ENCODE measurements around the gene BHLHE41.

BHLHE41 gene

DNA sequence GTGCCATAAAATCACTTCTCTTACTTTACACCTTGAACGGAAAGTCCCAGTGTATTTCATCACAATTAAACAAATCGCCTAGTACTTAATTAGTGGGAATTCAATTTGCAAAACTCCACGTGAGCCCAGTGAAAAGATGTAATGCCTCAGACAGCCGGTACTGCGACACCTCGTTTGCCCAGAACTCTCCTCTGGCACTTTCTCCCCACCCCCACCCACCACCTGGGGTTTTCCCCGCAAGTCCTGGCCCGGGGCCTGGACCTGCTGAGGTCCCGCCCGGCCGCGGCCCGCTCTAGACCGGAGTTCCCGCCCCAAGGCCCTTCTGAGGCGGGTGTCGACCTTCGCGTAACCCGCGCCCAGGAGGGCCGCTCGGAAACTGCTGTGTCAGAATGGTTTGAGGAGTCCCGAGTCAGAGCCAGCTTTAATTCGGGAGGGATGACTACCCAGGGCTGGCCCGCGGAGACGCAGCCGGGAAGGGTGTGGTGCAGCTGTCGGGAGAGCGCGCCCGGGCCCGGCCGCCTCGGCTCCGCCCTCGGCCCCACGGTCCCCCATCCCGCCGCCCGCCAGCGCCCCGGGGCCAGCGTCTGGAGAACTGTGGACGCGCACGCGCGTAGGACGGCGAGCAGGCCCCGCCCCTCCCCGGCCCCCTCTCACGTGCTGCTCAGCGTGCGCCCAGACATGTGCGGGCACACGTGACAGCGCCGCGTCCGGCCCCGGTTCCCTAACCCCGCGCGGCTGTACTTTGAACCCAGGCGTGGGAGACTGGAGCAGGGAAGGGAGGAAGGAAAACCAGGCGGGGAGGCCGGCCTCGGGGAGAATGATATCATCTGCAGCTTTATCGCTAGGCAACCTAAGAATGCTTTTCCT, 10.8 kb downstream of the BHLHE41 start:
- peak; percentile 95 for DNase-seq (ENCODE audit: low spot score)

DNA sequence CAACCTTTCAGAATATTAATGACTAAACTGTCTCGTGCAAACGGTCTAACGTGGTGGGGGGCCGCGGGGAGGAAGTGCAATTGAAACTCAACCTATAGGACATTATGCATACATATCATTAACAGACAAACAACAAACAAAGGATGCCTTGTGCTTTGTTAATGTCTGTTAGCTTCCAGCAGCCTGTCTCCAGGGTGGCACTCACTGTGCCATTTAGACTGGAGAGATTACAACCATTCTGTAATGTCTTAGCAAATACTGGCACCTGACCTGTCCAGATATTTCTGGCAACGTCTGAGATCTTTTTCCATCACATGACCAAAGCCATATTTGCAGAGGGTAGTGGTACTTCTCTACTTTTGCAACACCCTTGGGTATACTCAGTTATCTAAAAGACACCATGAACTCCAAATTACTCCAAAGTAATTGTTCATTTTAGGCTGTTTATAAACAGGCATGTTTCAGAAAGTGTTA, 11.6 kb downstream of the BHLHE41 start:
- DNase-seq (ENCODE audit: low spot score): no peak

DNA sequence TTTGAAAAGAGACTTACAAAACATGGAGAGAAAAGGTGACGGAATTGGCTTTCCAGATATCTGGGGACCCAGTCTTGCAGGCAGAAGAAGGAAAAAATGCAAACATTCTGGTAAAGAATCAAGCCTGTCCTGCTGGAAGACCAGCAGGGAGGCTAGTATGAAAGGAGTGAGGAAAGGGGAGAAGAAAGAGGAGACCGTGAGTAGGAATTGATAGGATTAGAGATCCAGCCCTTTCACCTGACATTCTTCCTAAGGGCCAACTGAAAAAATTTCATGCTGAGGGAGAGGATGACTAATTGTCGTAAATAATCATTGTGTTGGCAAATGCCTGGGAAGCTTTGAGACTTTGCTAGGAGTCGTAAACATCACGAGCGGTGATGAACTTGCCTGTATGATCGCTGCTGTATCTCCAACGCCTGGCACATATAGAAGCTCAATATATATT, 12.1 kb downstream of the BHLHE41 start:
- no peak for DNase-seq (ENCODE audit: low spot score)

- no peak for DNase-seq (ENCODE audit: low spot score)
Measured at GRCh38 chr12:26112232-26112631, 12.6 kb downstream of the BHLHE41 start.

DNA sequence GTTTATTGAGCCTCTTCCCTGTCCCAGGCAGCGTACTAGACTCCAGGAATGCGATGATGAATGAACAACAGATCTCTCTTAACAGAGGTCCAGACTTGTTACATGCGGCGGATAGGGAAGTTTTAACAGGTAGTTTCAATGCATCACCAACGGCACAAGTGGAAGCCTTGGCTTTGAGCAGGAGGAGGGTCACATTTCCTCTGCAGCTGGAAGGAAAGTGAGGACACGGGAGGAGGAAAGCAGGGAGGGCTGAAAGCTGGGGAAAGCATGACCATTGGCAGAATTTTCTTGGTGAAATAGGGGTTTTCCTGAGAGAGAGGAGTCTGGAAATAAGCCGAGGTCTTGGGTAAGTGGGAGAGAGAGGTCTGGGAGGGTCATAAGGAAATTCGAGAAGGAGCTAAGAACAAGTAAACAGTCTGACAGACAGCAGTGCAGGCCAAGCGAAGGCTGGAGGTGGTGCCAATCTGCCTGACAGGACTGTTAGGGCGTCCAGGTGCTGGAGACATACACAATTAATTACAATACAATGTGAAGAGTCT, 15.4 kb downstream of the BHLHE41 start:
- DNase-seq (ENCODE audit: low spot score): no peak

- DNase-seq (ENCODE audit: low spot score): no peak
Measured at GRCh38 chr12:26108915-26109314, 15.9 kb downstream of the BHLHE41 start.

- no peak for DNase-seq (ENCODE audit: low spot score)
Measured at GRCh38 chr12:26106347-26106746, 18.5 kb downstream of the BHLHE41 start.

DNA sequence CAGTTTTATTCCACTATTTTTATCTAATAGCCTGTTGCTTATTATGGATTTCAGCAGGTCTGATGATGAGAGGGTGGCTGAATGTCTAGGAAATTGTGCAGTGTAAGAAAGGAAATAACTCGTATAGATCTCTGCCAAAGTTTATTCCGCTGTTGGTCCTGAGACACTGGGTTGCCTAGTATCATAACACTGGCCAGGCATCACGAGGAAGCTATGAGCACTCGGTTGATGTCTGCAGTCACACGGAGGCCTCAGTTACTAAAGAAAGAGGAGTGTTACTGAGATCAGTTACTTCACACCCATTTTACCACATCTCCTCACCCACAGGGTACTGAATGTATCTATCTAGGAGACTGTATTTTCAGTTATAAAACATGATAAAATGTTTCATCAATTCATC, 21.9 kb downstream of the BHLHE41 start:
- DNase-seq (ENCODE audit: low spot score): no peak

DNA sequence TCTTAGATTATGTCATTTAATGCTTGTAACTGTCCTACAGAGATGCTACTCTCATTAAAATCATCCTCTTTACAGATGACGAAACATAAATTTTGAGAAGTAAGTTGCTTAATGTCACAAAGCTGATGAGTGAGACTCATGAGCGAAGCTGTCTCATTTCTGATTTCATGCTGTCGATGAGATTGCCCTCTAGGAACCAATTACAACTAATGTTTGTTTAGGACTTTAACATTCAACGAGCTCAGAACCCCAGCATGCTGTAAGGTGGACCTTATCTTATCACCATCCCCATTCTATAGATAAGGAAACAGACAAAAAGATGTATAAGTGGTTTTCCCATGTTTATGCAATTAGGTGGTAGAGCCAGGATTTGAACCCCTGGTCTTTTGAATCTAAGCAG, 23.1 kb downstream of the BHLHE41 start:
- DNase-seq (ENCODE audit: low spot score): no peak

DNA sequence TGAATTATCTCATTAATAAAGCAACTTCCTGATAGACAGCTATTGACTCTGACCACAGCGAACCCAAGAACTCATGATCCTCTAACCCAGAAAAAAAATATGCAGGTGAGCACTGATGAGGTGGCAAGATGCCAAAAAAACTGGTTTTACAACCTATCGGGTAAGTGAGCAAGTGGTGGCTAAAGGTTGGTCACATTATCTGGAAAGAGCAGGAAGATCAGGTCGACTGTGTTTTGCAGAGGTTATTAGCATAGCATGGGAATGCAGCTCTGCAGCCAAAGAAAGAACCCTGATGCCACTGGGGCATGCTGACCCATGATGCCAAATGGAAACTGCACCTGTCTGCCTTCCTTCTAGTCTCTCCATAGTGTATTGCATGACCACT, 23.5 kb downstream of the BHLHE41 start:
- DNase-seq (ENCODE audit: low spot score): peak; percentile 81

- no peak for DNase-seq (ENCODE audit: low spot score)
Measured at GRCh38 chr12:26100666-26101349, 24.0 kb downstream of the BHLHE41 start.

GRCh38 chr12:26097046-26097878, 27.6 kb downstream of the BHLHE41 start:
- DNase-seq (ENCODE audit: low spot score): peak; percentile 81

DNA sequence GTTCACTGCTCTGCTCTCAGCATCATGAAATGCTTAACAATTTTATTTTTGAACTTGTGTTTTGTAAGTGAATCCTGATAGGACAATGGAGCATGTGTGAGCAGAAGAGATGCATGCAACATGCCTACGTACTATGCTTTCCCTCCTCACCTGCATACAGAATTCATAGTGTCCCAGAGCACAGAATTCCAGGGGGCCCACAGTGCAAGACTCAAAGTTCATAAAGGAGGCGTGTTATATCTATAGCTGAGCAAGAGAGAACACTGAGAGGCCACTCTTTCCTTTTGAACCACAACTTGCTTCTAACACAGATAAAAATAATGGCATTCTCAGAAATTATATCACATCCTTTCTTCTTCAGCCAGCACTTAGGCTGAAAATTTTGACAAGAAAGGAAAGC, 28.8 kb downstream of the BHLHE41 start:
- DNase-seq (ENCODE audit: low spot score): no peak

DNA sequence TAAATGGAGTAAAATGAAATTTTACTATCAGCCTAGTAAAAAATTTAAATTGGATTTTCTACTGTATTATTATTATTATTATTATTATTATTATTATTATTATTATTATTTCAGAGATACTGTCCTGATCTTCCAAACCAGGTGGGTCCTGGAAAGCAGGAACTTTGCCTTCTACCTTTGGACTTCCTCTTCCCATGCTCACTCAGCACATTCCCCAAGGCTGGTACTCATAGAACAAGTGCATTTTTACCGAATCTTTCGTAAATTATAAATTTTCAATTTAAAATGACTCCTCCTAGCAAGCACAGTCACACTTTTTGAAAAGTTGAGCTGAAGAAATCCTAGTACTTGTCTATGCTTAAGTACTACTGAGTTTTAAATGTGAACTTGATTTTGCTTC, 29.7 kb downstream of the BHLHE41 start:
- no peak for DNase-seq (ENCODE audit: low spot score)

- DNase-seq (ENCODE audit: low spot score): no peak
Measured at GRCh38 chr12:26092346-26093105, 32.3 kb downstream of the BHLHE41 start.

- DNase-seq (ENCODE audit: low spot score): no peak
Measured at GRCh38 chr12:26091822-26092221, 33.0 kb downstream of the BHLHE41 start.

DNA sequence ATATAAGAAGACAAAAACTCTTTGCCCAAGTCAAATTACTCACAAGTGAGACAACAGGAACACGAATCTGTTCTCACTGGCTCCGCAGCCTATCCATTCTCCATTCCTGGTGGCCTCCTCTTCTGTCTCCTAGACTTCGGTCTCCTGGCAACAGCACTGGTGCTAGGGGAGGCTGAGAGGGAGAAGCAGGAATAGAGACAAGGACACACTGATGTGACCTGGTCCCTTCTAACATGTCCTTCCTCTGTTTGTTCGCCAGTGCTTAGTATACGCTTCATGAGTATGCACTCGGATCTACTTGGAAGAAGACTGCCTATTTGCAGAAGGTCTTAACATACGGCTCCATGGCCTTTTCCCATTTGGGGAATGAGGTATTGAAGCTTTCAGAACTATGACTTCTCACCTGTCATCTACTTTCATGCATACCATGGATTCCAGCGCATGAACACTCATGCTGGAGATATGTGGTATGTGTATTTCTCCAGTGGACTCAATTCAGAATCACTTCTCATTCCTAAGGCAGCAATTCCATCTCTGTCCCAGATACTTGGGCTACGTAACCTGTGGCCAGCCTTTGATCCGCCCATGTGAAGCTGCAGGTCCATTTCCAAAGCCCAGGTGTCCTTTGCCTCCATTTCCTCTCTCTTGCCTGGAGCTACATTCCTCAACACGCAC, 33.9 kb downstream of the BHLHE41 start:
- DNase-seq (ENCODE audit: low spot score): peak; percentile 92

DNA sequence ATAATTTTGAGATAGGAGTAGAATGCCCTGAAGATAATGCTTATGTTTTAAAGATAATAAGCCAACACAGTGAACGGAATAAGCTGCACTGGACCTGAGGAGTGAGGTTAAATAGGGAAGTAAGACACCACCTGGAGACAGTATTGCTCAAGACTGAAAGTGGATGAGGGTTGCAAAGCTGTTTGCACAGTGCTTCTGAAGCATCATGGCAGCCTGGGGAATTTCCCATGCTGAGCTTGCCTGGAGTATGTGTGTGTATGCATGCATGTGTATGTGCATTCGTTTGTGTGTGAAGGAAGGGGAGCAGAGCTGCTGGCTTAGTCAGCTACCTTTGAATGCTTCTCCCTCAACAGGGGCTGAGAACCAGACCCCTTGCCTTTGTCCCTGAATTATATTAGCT, 35.8 kb downstream of the BHLHE41 start:
- peak; percentile 76 for DNase-seq (ENCODE audit: low spot score)

GRCh38 chr12:26086936-26087335, 37.9 kb downstream of the BHLHE41 start:
- no peak for DNase-seq (ENCODE audit: low spot score)

GRCh38 chr12:26080911-26081310, 43.9 kb downstream of the BHLHE41 start:
- DNase-seq (ENCODE audit: low spot score): no peak
